ENCODE measurements around the gene STK33. TPM values are rescaled to one million over a fixed set of nuclear protein-coding genes. Genes with fewer than 3 reads are reported as not detected.

The STK33 gene
- total and polyA plus RNA-seq, 2 donors = 10.5 to 13.3 TPM

- no peaks in the 10 kb centered on the region for H3K4me1 ChIP-seq (ENCODE audit: control insufficient read depth in 2 of 2, insufficient read depth in 2 of 2, low read length in 2 of 2)
- H3K4me3 ChIP-seq (ENCODE audit: low read length in 2 of 2) = no peak overlapping the region
- 94% methylated on average over 4 of the region's 4 CpGs for WGBS
- no peak for DNase-seq (ENCODE audit: low read depth in 6 of 9, low spot score in 9 of 9)
- H3K9me3 ChIP-seq (ENCODE audit: control insufficient read depth in 2 of 2, insufficient read depth in 1 of 2, low read length in 1 of 2) = no peaks in the 10 kb centered on the region
- H3K36me3 ChIP-seq (ENCODE audit: control insufficient read depth in 2 of 2, insufficient read depth in 2 of 2, low read length in 1 of 2) = no peaks in the 10 kb centered on the region
- H3K27me3 ChIP-seq (ENCODE audit: control insufficient read depth in 2 of 2, insufficient read depth in 1 of 2, low read length in 1 of 2) = no peaks in the 10 kb centered on the region
- H3K27ac ChIP-seq (ENCODE audit: low read depth in 1 of 2, low read length in 1 of 2) = no peak overlapping the region
Observed at GRCh38 chr11:8533332-8533731, 60.7 kb downstream of the STK33 start.

GRCh38 chr11:8532475-8532874, 61.6 kb downstream of the STK33 start:
- Histone ChIP-seq H3K9me3 (ENCODE audit: control insufficient read depth in 2 of 2, insufficient read depth in 1 of 2, low read length in 1 of 2) (no peaks in the 10 kb centered on the region), H3K36me3 (ENCODE audit: control insufficient read depth in 2 of 2, insufficient read depth in 2 of 2, low read length in 1 of 2) (no peaks in the 10 kb centered on the region), H3K27me3 (ENCODE audit: control insufficient read depth in 2 of 2, insufficient read depth in 1 of 2, low read length in 1 of 2) (no peaks in the 10 kb centered on the region), H3K27ac (ENCODE audit: low read depth in 1 of 2, low read length in 1 of 2) (no peak overlapping the region), H3K4me1 (ENCODE audit: control insufficient read depth in 2 of 2, insufficient read depth in 2 of 2, low read length in 2 of 2) (no peaks in the 10 kb centered on the region), H3K4me3 (ENCODE audit: low read length in 2 of 2) (no peak overlapping the region)
- 87% methylated on average over 2 of the region's 2 CpGs for WGBS
- DNase-seq (ENCODE audit: low read depth in 6 of 9, low spot score in 9 of 9) = no peak

- DNase-seq (ENCODE audit: low read depth in 6 of 9, low spot score in 9 of 9) = no peak
- H3K27me3 ChIP-seq (ENCODE audit: control insufficient read depth in 2 of 2, insufficient read depth in 1 of 2, low read length in 1 of 2) = no peaks in the 10 kb centered on the region
- no peaks in the 10 kb centered on the region for H3K36me3 ChIP-seq (ENCODE audit: control insufficient read depth in 2 of 2, insufficient read depth in 2 of 2, low read length in 1 of 2)
- H3K9me3 ChIP-seq (ENCODE audit: control insufficient read depth in 2 of 2, insufficient read depth in 1 of 2, low read length in 1 of 2) = no peaks in the 10 kb centered on the region
- H3K4me1 ChIP-seq (ENCODE audit: control insufficient read depth in 2 of 2, insufficient read depth in 2 of 2, low read length in 2 of 2) = no peaks in the 10 kb centered on the region
- H3K27ac ChIP-seq (ENCODE audit: low read depth in 1 of 2, low read length in 1 of 2) = no peak overlapping the region
- H3K4me3 ChIP-seq (ENCODE audit: low read length in 2 of 2) = no peak overlapping the region
- WGBS = 98% methylated on average over 2 of the region's 2 CpGs
Observed at GRCh38 chr11:8531982-8532381, 62.0 kb downstream of the STK33 start.

- Histone ChIP-seq H3K27me3 (ENCODE audit: control insufficient read depth in 2 of 2, insufficient read depth in 1 of 2, low read length in 1 of 2) (no peaks in the 10 kb centered on the region), H3K36me3 (ENCODE audit: control insufficient read depth in 2 of 2, insufficient read depth in 2 of 2, low read length in 1 of 2) (no peaks in the 10 kb centered on the region), H3K9me3 (ENCODE audit: control insufficient read depth in 2 of 2, insufficient read depth in 1 of 2, low read length in 1 of 2) (no peaks in the 10 kb centered on the region), H3K4me3 (ENCODE audit: low read length in 2 of 2) (no peak overlapping the region), H3K4me1 (ENCODE audit: control insufficient read depth in 2 of 2, insufficient read depth in 2 of 2, low read length in 2 of 2) (no peaks in the 10 kb centered on the region), H3K27ac (ENCODE audit: low read depth in 1 of 2, low read length in 1 of 2) (no peak overlapping the region)
- 96% methylated on average over 4 of the region's 4 CpGs for whole genome bisulfite sequencing
- no peak for DNase-seq (ENCODE audit: low read depth in 6 of 9, low spot score in 9 of 9)
Observed at GRCh38 chr11:8531312-8531711, 62.7 kb downstream of the STK33 start.

- Histone ChIP-seq H3K27ac (ENCODE audit: low read depth in 1 of 2, low read length in 1 of 2) (no peak overlapping the region), H3K27me3 (ENCODE audit: control insufficient read depth in 2 of 2, insufficient read depth in 1 of 2, low read length in 1 of 2) (no peaks in the 10 kb centered on the region), H3K36me3 (ENCODE audit: control insufficient read depth in 2 of 2, insufficient read depth in 2 of 2, low read length in 1 of 2) (no peaks in the 10 kb centered on the region), H3K9me3 (ENCODE audit: control insufficient read depth in 2 of 2, insufficient read depth in 1 of 2, low read length in 1 of 2) (no peaks in the 10 kb centered on the region), H3K4me1 (ENCODE audit: control insufficient read depth in 2 of 2, insufficient read depth in 2 of 2, low read length in 2 of 2) (no peaks in the 10 kb centered on the region), H3K4me3 (ENCODE audit: low read length in 2 of 2) (no peak overlapping the region)
- no peak for DNase-seq (ENCODE audit: low read depth in 6 of 9, low spot score in 9 of 9)
- 65% methylated on average over 3 of the region's 3 CpGs for WGBS
Observed at GRCh38 chr11:8527939-8528338, 66.1 kb downstream of the STK33 start.

GRCh38 chr11:8523396-8523795, 70.6 kb downstream of the STK33 start:
- no peak overlapping the region for H3K4me3 ChIP-seq (ENCODE audit: low read length in 2 of 2)
- no peaks in the 10 kb centered on the region for H3K27me3 ChIP-seq (ENCODE audit: control insufficient read depth in 2 of 2, insufficient read depth in 1 of 2, low read length in 1 of 2)
- no peak overlapping the region for H3K27ac ChIP-seq (ENCODE audit: low read depth in 1 of 2, low read length in 1 of 2)
- no peaks in the 10 kb centered on the region for H3K9me3 ChIP-seq (ENCODE audit: control insufficient read depth in 2 of 2, insufficient read depth in 1 of 2, low read length in 1 of 2)
- 98% methylated on average over 34 of the region's 34 CpGs for WGBS
- no peaks in the 10 kb centered on the region for H3K4me1 ChIP-seq (ENCODE audit: control insufficient read depth in 2 of 2, insufficient read depth in 2 of 2, low read length in 2 of 2)
- no peaks in the 10 kb centered on the region for H3K36me3 ChIP-seq (ENCODE audit: control insufficient read depth in 2 of 2, insufficient read depth in 2 of 2, low read length in 1 of 2)
- no peak for DNase-seq (ENCODE audit: low read depth in 6 of 9, low spot score in 9 of 9)

- Histone ChIP-seq H3K9me3 (ENCODE audit: control insufficient read depth in 2 of 2, insufficient read depth in 1 of 2, low read length in 1 of 2) (peaks cover 0 to 8% of the 10 kb centered on the region in 2 donors), H3K4me3 (ENCODE audit: low read length in 2 of 2) (no peak overlapping the region), H3K27ac (ENCODE audit: low read depth in 1 of 2, low read length in 1 of 2) (no peak overlapping the region), H3K4me1 (ENCODE audit: control insufficient read depth in 2 of 2, insufficient read depth in 2 of 2, low read length in 2 of 2) (no peaks in the 10 kb centered on the region), H3K36me3 (ENCODE audit: control insufficient read depth in 2 of 2, insufficient read depth in 2 of 2, low read length in 1 of 2) (no peaks in the 10 kb centered on the region), H3K27me3 (ENCODE audit: control insufficient read depth in 2 of 2, insufficient read depth in 1 of 2, low read length in 1 of 2) (no peaks in the 10 kb centered on the region)
- WGBS = 96% methylated on average over 2 of the region's 2 CpGs
- no peak for DNase-seq (ENCODE audit: low read depth in 6 of 9, low spot score in 9 of 9)
Observed at GRCh38 chr11:8512547-8512946, 81.5 kb downstream of the STK33 start.

GRCh38 chr11:8503910-8504364, 90.1 kb downstream of the STK33 start:
- no peak for DNase-seq (ENCODE audit: low read depth in 6 of 9, low spot score in 9 of 9)
- no peak overlapping the region for H3K27ac ChIP-seq (ENCODE audit: low read depth in 1 of 2, low read length in 1 of 2)
- no peaks in the 10 kb centered on the region for H3K36me3 ChIP-seq (ENCODE audit: control insufficient read depth in 2 of 2, insufficient read depth in 2 of 2, low read length in 1 of 2)
- H3K27me3 ChIP-seq (ENCODE audit: control insufficient read depth in 2 of 2, insufficient read depth in 1 of 2, low read length in 1 of 2) = no peaks in the 10 kb centered on the region
- no peaks in the 10 kb centered on the region for H3K4me1 ChIP-seq (ENCODE audit: control insufficient read depth in 2 of 2, insufficient read depth in 2 of 2, low read length in 2 of 2)
- H3K4me3 ChIP-seq (ENCODE audit: low read length in 2 of 2) = no peak overlapping the region
- WGBS = 96% methylated on average over 1 of the region's 1 CpG
- H3K9me3 ChIP-seq (ENCODE audit: control insufficient read depth in 2 of 2, insufficient read depth in 1 of 2, low read length in 1 of 2) = no peaks in the 10 kb centered on the region

- Histone ChIP-seq H3K9me3 (ENCODE audit: control insufficient read depth in 2 of 2, insufficient read depth in 1 of 2, low read length in 1 of 2) (no peaks in the 10 kb centered on the region), H3K27ac (ENCODE audit: low read depth in 1 of 2, low read length in 1 of 2) (no peak overlapping the region), H3K27me3 (ENCODE audit: control insufficient read depth in 2 of 2, insufficient read depth in 1 of 2, low read length in 1 of 2) (no peaks in the 10 kb centered on the region), H3K36me3 (ENCODE audit: control insufficient read depth in 2 of 2, insufficient read depth in 2 of 2, low read length in 1 of 2) (no peaks in the 10 kb centered on the region), H3K4me3 (ENCODE audit: low read length in 2 of 2) (no peak overlapping the region), H3K4me1 (ENCODE audit: control insufficient read depth in 2 of 2, insufficient read depth in 2 of 2, low read length in 2 of 2) (no peaks in the 10 kb centered on the region)
- WGBS = 96% methylated on average over 2 of the region's 2 CpGs
- DNase-seq (ENCODE audit: low read depth in 6 of 9, low spot score in 9 of 9) = no peak
Observed at GRCh38 chr11:8501836-8502235, 92.2 kb downstream of the STK33 start.

- DNase-seq (ENCODE audit: low read depth in 6 of 9, low spot score in 9 of 9) = no peak
- Histone ChIP-seq H3K4me1 (ENCODE audit: control insufficient read depth in 2 of 2, insufficient read depth in 2 of 2, low read length in 2 of 2) (no peaks in the 10 kb centered on the region), H3K27ac (ENCODE audit: low read depth in 1 of 2, low read length in 1 of 2) (no peak overlapping the region), H3K36me3 (ENCODE audit: control insufficient read depth in 2 of 2, insufficient read depth in 2 of 2, low read length in 1 of 2) (no peaks in the 10 kb centered on the region), H3K9me3 (ENCODE audit: control insufficient read depth in 2 of 2, insufficient read depth in 1 of 2, low read length in 1 of 2) (peaks cover 0 to 6% of the 10 kb centered on the region in 2 donors), H3K4me3 (ENCODE audit: low read length in 2 of 2) (no peak overlapping the region), H3K27me3 (ENCODE audit: control insufficient read depth in 2 of 2, insufficient read depth in 1 of 2, low read length in 1 of 2) (no peaks in the 10 kb centered on the region)
- WGBS = 92% methylated on average over 1 of the region's 1 CpG
Observed at GRCh38 chr11:8488395-8488794, 105.6 kb downstream of the STK33 start.
